MV-4-11 (cell line): Measurements from ENCODE around the gene PCDHGA2.
"Not testable (repeated sequence)": the region's sequence is repeated elsewhere in the genome, so short reads cannot be mapped to it uniquely, and the experiment has no call there.

ENCODE experiments used
- DNase-seq: peaks from one replicate; lab custom pipeline; 2025; lab: John Stamatoyannopoulos, UW

Gene PCDHGA2

DNA sequence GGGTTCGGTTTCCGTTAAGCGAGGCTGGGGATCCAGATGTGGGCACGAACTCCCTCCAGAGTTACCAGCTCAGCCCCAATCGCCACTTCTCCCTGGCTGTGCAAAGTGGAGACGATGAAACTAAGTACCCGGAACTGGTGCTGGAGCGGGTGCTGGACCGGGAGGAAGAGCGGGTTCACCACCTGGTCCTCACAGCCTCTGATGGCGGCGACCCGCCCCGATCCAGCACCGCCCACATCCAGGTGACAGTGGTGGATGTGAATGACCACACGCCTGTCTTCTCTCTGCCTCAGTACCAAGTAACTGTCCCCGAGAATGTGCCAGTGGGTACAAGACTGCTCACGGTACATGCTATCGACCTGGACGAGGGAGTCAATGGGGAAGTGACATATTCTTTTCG is 44.8 kb downstream of the PCDHGA2 start:
- DNase-seq = no peak

DNA sequence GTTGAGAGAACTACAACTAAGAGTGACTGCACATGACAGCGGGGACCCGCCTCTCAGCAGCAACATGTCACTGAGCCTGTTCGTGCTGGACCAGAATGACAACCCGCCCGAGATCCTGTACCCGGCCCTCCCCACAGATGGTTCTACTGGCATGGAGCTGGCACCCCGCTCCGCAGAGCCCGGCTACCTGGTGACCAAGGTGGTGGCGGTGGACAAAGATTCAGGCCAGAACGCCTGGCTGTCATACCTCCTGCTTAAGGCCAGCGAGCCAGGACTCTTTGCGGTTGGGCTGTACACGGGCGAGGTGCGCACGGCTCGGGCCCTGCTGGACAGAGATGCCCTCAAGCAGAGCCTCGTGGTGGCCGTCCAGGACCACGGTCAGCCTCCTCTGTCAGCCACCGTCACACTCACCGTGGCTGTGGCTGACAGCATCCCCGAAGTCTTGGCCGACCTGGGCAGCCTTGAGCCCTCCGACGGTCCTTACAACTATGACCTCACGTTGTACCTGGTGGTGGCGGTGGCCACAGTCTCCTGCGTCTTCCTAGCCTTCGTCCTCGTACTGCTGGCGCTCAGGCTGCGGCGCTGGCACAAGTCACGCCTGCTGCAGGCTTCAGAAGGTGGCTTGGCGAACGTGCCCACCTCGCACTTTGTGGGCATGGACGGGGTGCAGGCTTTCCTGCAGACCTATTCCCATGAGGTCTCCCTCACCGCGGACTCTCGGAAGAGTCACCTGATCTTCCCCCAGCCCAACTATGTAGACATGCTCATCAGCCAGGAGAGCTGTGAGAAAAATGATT is 46.1 kb downstream of the PCDHGA2 start:
- no peak for DNase-seq

DNA sequence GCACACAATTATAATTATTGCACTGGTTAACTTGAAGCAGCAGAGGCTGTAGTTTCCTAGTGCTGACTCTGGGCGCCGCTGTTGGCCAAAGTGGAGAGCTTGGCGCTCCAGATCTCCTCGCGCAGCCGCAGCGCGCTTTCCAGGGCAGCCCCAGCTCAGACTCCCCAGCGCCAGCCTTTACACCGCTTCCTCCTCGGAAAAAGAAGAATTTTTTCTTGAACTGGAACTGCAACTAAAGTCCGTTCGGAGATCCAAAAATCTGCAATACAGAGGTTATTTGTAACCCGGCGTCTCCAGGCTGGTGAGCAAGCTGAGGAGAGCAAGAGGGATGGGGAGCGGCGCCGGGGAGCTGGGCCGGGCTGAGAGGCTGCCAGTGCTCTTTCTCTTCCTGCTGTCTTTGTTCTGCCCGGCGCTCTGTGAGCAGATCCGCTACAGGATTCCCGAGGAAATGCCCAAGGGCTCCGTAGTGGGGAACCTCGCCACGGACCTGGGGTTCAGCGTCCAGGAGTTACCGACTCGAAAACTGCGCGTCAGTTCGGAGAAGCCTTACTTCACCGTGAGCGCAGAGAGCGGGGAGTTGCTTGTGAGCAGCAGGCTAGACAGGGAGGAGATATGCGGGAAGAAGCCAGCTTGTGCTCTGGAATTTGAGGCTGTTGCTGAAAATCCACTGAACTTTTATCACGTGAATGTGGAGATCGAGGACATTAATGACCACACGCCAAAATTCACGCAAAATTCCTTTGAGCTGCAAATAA is 49.2 kb downstream of the PCDHGA2 start, which contains the start of gene PCDHGB4:
Gene PCDHGB4 (plus strand): TSS at position 142 of the 755 bp plus-strand sequence. CDS start 187 bp downstream, at position 329.
- DNase-seq = not testable (repeated sequence)

- DNase-seq = no peak
Measured at GRCh38 chr5:141388661-141389060, 50.1 kb downstream of the PCDHGA2 start.

DNA sequence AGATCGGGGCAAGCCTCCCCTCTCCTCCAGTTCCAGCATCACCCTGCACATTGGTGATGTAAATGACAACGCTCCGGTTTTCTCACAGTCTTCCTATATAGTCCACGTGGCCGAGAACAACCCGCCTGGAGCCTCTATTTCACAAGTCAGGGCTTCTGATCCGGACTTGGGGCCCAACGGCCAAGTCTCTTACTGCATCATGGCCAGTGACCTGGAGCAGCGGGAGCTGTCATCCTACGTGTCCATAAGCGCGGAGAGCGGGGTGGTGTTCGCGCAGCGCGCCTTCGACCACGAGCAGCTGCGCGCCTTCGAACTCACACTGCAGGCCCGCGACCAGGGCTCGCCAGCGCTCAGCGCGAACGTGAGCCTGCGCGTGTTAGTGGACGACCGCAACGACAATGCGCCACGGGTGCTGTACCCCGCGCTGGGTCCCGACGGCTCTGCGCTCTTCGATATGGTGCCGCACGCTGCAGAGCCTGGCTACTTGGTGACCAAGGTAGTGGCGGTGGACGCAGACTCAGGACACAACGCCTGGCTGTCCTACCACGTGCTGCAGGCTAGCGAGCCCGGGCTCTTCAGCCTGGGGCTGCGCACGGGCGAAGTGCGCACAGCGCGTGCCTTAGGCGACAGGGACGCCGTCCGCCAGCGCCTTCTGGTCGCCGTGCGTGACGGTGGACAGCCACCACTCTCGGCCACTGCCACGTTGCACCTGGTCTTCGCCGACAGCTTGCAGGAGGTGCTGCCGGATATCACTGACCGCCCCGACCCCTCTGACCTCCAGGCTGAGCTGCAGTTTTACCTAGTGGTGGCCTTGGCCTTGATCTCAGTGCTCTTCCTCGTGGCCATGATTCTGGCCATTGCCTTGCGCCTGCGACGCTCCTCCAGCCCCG is 50.8 kb downstream of the PCDHGA2 start:
- DNase-seq = no peak

GRCh38 chr5:141392429-141393198 is 54.1 kb downstream of the PCDHGA2 start, which contains the start of gene PCDHGA8:
PCDHGA8 (plus strand) TSS chr5:141392633; CDS start chr5:141392814, 181 bp downstream.
- no peak for DNase-seq
